HG03442 (cell line): ENCODE measurements around the gene TMBIM1.

Experiments
- ATAC-seq: cut with Tn5 transposase; IDR thresholded peaks from one replicate; pipeline ENCODE4 v1.9.1; 2021; ENCODE audit warnings: mild to moderate bottlenecking, moderate library complexity; ENCODE audit not compliant: unreplicated experiment

Gene TMBIM1

GRCh38 chr2:218293715-218294429 lies 1.6 kb upstream of the TMBIM1 start:
- ATAC-seq: no peak

- ATAC-seq: no peak
These were observed 820 bp downstream of the TMBIM1 start for GRCh38 chr2:218291318-218292047.

- ATAC-seq: peak; percentile 47
These were observed 1.7 kb downstream of the TMBIM1 start for GRCh38 chr2:218290316-218291261.

- no peak for ATAC-seq
These were observed 2.5 kb downstream of the TMBIM1 start for GRCh38 chr2:218289639-218290315.

GRCh38 chr2:218286570-218287459 lies 5.5 kb downstream of the TMBIM1 start:
- ATAC-seq: peak; percentile 53

- ATAC-seq: no peak
These were observed 6.7 kb downstream of the TMBIM1 start for GRCh38 chr2:218285604-218286003.

GRCh38 chr2:218284106-218284811 lies 8.0 kb downstream of the TMBIM1 start:
- peak; percentile 58 for ATAC-seq

- ATAC-seq: no peak
These were observed 9.9 kb downstream of the TMBIM1 start for GRCh38 chr2:218282173-218282991.

GRCh38 chr2:218281449-218281848 lies 10.9 kb downstream of the TMBIM1 start:
- no peak for ATAC-seq

GRCh38 chr2:218280260-218280870 lies 11.9 kb downstream of the TMBIM1 start:
- no peak for ATAC-seq

- ATAC-seq: no peak
These were observed 13.6 kb downstream of the TMBIM1 start for GRCh38 chr2:218278531-218279360.

GRCh38 chr2:218277921-218278320 lies 14.4 kb downstream of the TMBIM1 start:
- no peak for ATAC-seq

- ATAC-seq: no peak
These were observed 15.1 kb downstream of the TMBIM1 start for GRCh38 chr2:218276986-218277755.

GRCh38 chr2:218275371-218276072 lies 16.8 kb downstream of the TMBIM1 start:
- ATAC-seq: no peak

- ATAC-seq: no peak
These were observed 17.7 kb downstream of the TMBIM1 start for GRCh38 chr2:218274586-218274985.

GRCh38 chr2:218273908-218274249 lies 18.4 kb downstream of the TMBIM1 start:
- ATAC-seq: no peak
